ENCODE data around the gene ZNF565. TPM values are rescaled to one million over a fixed set of nuclear protein-coding genes. Genes with fewer than 3 reads are reported as not detected.

ZNF565 gene
- total RNA-seq, 4 donors from 2014 or later, result 3.6 to 9.8 (median 6.2) TPM

GRCh38 chr19:36256853-36257519 lies 42.5 kb upstream of the ZNF565 start:
- WGBS, result 80% methylated on average over 22 of the region's 42 CpGs
- peaks cover 7% of the 10 kb centered on the region for H3K9me3 ChIP-seq
- no peaks in the 10 kb centered on the region for H3K4me1 ChIP-seq
- H3K4me3 ChIP-seq, result peak overlapping the region; percentile 51
- no peak for DNase-seq (ENCODE audit: low spot score in 2 of 2)
- TF ChIP-seq POLR2A (IDR thresholded peaks at IDR 0.05), result no peak
- TF ChIP-seq CTCF (IDR thresholded peaks at IDR 0.05), result no peak
- no peak for TF ChIP-seq POLR2AphosphoS5 (IDR thresholded peaks at IDR 0.05)
- TF ChIP-seq EP300 (IDR thresholded peaks at IDR 0.05), result no peak
- H3K27ac ChIP-seq, result no peak overlapping the region
- no peaks in the 10 kb centered on the region for H3K36me3 ChIP-seq
- H3K27me3 ChIP-seq, result no peaks in the 10 kb centered on the region

- 99% methylated on average over 12 of the region's 15 CpGs for WGBS
- TF ChIP-seq EP300 (IDR thresholded peaks at IDR 0.05) (no peak), CTCF (IDR thresholded peaks at IDR 0.05) (no peak), POLR2A (IDR thresholded peaks at IDR 0.05) (no peak), POLR2AphosphoS5 (IDR thresholded peaks at IDR 0.05) (no peak)
- no peaks in the 10 kb centered on the region for H3K27me3 ChIP-seq
- H3K36me3 ChIP-seq, result no peaks in the 10 kb centered on the region
- H3K4me1 ChIP-seq, result no peaks in the 10 kb centered on the region
- H3K4me3 ChIP-seq, result no peak overlapping the region
- peaks cover 7% of the 10 kb centered on the region for H3K9me3 ChIP-seq
- DNase-seq (ENCODE audit: low spot score in 2 of 2), result no peak
- no peak overlapping the region for H3K27ac ChIP-seq
Observed at GRCh38 chr19:36256064-36256463, 41.6 kb upstream of the ZNF565 start.

GRCh38 chr19:36255316-36255715 lies 40.9 kb upstream of the ZNF565 start:
- Histone ChIP-seq H3K36me3 (no peaks in the 10 kb centered on the region), H3K9me3 (peaks cover 7% of the 10 kb centered on the region), H3K4me3 (no peak overlapping the region), H3K4me1 (no peaks in the 10 kb centered on the region), H3K27ac (no peak overlapping the region), H3K27me3 (no peaks in the 10 kb centered on the region)
- DNase-seq (ENCODE audit: low spot score in 2 of 2), result no peak
- WGBS, result 98% methylated on average over 19 of the region's 28 CpGs
- TF ChIP-seq EP300 (IDR thresholded peaks at IDR 0.05) (no peak), POLR2A (IDR thresholded peaks at IDR 0.05) (no peak), POLR2AphosphoS5 (IDR thresholded peaks at IDR 0.05) (no peak), CTCF (IDR thresholded peaks at IDR 0.05) (no peak)

GRCh38 chr19:36254848-36255247 lies 40.4 kb upstream of the ZNF565 start:
- Histone ChIP-seq H3K4me3 (no peak overlapping the region), H3K27ac (no peak overlapping the region), H3K4me1 (no peaks in the 10 kb centered on the region), H3K27me3 (no peaks in the 10 kb centered on the region), H3K9me3 (peaks cover 7% of the 10 kb centered on the region), H3K36me3 (no peaks in the 10 kb centered on the region)
- WGBS, result 95% methylated on average over 10 of the region's 11 CpGs
- DNase-seq (ENCODE audit: low spot score in 2 of 2), result no peak
- TF ChIP-seq POLR2AphosphoS5 (IDR thresholded peaks at IDR 0.05) (no peak), POLR2A (IDR thresholded peaks at IDR 0.05) (no peak)

- TF ChIP-seq POLR2A (IDR thresholded peaks at IDR 0.05) (no peak), CTCF (IDR thresholded peaks at IDR 0.05) (no peak), EP300 (IDR thresholded peaks at IDR 0.05) (no peak), POLR2AphosphoS5 (IDR thresholded peaks at IDR 0.05) (no peak)
- Histone ChIP-seq H3K36me3 (no peaks in the 10 kb centered on the region), H3K9me3 (peaks cover 4% of the 10 kb centered on the region), H3K4me1 (no peaks in the 10 kb centered on the region), H3K27ac (no peak overlapping the region), H3K27me3 (no peaks in the 10 kb centered on the region), H3K4me3 (no peak overlapping the region)
- no peak for DNase-seq (ENCODE audit: low spot score in 2 of 2)
- 79% methylated on average over 1 of the region's 1 CpG for WGBS
Observed at GRCh38 chr19:36252047-36252446, 37.6 kb upstream of the ZNF565 start.

Measured in suprapubic skin (tissue), 4 donors.